Putamen (tissue), 1 donor: ENCODE results near the gene CDH4.

Experiments
- DNase-seq: peaks from one replicate; pipeline ENCODE4 v3.0.0-alpha.2; 2016; ENCODE audit warnings: low spot score

CDH4 gene

DNA sequence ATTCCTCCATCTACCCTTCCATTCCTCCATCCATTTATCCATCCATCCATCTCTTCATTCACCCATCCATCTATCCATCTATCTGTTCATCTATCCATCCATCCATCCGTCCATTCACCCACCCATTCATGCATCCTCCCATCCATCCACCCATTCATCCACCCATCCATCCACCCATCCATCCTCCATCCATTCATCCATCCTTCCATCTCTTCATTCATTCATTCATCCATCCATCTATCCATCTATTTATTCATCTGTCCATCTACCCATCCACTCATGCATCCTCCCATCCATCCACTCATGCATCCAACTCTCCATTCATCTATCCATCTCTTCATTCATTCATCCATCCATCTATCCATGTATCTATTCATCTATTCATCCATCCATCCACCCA, 380.9 kb downstream of the CDH4 start:
- DNase-seq: no peak

DNA sequence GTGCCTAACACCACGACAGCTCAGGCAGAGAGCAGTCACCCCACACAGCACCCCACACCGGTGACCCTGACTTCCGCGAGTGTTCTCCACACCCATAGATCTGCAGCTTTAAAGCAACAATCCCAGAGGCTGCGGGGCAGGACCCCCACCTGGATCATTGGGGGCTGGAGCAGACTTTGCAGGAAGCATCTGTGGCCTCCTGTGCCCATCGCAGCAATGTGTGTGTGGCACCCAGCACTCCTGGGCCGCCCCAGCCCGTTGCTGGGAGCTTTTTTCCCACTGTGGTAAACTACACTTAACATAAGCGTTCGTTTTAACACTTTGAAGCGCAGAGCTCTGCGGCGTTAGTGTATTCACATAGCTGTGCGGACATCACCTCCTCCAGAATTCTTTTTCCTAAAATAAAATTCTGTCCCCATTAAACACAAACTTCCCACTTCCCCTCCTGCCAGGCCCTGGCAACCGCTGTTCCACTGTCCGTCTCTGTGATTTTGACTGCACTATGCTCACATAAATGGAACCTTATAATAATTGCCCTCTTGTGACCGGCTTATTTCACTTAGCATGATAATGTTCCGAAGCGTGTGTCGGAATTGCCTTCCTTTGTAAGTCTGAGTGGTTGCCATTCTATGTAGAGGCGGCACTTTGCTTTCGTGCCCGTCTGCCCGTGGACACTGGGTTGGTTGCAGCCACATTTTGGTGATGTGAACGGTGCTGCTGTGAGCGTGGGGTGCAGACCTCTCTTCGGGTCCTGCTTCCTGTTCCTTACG, 382.5 kb downstream of the CDH4 start:
- DNase-seq: no peak

DNA sequence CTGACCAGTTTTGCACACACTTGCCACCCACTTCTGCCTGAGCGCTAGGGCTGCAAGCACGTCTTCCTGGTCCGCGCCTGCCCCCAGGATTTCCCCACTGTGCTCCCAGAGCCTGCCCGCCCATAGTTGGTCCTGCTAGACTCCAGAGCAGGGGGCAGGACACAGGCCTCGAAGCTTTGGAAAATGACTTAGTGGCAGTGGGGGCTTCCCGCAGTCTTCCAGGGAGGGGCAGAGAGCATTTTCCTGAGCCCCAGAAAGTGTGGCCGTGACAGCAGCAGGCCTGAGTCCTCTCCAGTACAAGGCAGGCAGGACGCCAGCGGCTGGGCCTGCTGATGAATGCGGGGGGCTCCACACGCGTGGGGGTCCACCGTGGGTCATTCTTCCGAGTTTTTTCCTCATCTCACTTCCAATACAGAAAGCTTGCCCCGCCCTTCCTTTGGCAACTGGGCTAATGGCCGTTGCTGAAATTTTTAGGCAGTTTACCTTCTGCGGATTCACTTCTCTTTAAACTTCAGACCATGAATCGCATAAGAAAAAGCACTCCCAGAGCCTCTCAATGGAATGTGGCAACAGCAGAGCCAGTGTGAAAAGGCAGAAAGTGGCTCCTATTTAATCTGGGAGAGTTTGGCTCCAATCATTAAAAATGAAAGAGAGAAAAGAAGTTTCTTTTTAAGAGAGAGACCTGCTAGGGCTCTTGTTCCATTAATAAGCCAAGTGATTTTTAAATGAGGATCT, 383.8 kb downstream of the CDH4 start:
- DNase-seq: no peak

DNA sequence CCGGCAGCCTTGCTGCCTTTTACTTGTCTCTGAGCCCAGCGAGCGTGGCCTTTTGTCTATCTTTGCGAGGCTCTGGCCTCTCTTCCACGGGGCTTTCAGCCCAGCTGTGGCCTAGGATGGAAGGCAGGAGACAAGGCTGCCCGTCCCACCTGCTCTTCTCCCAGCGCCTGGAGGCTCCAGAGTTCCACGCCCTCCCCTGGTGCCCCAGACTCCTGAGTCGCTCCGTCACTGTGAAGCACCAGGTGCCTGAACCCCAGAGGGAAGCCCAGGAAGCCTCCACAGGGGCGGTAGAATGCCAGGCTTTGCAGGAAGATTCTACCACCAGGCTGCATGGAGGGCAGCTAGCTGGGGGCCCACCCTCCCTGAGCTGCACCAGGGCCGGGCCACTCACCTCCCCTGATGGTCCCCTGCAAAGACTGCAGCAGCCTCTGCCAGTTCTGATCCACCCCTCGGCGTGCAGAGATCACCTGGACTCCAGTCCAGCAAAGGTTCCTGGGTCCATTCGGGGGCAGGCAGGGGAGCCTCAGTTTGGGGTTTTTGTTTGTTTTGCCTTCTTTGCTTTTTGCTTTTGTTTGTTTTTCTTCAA, 384.6 kb downstream of the CDH4 start:
- DNase-seq: no peak

DNA sequence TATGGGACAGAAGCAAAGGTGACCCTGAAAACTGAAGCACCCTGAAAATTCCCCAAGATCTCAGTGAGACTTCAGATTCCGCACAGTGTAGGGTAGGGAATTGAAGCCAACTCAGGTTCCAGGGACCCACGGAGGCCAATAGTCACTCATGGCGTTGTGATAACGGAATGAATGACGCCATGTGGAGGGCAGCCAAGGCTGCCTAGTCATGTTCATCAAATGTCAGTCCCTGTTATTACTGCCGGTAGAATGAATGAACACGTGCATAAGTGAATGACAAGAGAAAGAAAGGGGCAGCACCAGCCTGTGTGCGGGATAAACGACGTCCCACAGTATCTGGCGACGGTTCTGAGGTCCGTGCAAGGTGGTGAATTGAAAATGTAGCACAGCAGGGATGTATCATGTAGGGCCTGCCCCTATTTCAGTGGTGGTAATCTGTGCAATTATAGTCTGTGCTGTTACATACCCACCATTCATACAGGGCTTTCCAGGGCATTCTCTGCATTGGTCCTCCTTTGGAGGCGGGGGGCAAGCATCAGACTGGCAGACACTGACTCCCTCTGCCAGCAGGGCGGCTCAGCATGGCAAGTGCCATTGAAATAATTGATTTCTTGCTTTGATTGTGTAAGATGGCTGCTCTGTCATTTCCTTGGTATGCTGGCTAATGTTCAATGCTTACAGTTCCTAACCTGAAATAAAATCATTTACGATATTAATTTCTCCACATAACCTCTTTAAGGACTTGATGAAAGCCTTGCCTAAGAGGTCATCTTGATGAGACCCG, 386.9 kb downstream of the CDH4 start:
- DNase-seq: no peak

DNA sequence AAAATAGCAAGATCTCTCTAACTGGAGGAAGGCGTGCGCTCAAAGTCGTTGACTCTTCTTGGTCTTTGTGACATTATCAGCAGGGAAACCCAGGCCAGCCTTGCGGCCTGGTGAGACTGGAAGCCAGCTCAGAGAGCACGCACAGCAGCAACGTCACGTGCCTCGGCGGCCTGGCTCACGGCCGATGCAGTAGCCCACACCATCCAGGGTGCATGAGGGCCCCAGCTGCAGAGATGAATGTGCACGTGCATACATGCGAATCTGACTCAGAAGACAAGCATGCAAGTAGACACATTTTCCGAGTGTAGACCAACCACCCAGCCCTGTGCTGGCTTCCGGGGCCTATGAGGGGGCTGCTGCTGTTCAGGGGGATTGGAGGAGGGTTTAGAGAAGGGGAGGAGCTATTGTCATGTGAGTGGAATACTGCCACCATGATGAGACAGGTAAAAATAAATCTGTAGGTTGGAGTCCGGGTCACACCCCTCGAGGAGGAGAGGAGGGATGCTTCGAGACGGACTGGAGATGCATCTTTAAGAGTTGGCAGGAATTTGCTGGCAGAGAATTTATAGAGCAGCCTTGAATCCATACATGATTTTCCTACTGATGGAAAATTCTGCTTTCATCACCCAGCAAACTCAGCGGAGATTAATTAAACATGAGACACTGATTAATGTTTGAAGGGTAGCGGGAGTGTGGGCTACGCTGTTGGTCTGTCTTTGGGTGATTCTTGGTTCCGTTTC, 388.2 kb downstream of the CDH4 start:
- DNase-seq: peak; percentile 9

DNA sequence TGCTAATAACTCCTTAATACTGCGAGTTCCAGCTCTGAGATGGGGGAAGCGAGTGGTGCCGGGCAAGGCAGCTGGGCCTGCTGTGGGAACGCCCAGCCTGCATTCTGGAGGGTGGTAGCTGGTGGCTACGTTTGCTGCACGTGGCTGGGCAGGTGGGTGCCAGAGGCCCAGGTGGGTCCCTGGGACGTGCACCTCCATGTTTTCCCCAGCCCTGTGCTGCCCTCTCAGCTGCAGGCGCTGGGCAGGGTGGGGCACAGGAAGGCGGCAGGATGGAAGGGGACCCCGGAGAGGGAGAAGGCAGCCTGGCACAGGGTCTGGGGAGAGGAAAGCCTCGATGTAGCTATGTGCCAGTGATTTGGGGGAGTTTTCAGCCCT, 388.8 kb downstream of the CDH4 start:
- no peak for DNase-seq

DNA sequence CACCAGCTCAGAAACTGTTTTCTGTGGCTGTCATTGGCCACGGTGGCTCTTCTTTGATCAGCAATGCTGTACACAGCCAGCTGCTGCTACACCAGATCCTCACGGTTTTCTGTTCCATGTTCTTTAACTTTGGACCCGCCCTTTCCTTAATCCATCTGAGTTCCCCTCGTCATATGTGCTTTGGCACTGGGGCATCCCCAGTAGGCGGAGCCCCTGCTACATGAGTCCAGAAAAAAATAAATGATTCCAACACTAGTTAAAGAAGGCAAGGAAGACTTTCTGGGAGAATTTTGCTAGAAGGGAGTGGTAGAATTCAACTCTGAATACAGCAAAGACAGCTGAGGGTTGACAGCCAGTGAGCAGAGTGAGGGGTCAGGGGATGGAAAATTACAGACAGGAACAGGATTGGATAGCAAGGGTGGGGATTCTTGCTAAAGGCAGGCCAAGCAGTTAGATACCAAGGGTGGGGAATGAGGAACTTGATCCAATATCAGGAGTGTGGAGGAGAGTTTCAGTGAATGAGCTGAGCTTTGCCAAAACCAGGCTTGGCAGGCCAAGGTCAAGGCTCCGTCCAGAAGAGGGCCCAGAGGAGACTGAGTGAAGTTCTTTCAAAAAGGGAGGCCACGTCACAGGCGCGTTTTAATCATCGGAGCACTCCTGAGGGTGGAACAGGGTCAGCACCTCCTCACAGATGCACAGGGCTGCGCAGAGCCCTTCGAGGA, 391.8 kb downstream of the CDH4 start:
- DNase-seq: no peak

DNA sequence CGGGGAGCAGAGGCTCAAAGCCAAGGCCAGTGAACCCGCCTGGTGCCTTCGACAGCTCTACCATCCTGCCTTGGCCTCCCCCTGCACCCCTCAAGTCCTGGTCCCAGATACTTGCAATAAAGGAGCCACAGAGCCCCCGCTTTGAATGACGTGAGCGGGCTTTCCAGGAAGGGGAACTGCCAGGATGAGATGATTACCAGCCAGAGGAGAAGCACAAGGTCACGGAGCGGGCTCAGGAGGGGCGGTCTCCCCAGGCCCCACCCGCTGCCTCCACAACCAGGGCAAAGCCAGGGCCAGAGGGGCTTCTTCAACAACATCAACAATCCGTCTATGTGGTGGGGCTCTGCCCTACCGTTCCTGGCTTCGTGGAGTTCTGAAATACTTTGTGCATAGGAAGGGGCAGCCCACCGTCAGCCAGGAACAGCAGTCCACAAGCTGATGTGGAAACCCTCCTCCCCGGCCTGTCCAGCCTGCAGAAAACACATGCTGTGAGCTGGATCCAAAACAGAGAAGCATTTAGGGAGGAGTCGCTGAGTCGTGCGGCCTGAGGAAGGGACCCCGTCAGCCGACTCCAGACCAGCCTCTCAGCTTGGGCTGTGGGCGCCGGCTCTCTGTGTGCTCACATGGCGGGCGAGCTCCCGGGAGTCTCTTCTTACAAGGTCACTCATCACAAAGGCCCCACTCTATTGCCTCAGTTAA, 392.5 kb downstream of the CDH4 start:
- no peak for DNase-seq

DNA sequence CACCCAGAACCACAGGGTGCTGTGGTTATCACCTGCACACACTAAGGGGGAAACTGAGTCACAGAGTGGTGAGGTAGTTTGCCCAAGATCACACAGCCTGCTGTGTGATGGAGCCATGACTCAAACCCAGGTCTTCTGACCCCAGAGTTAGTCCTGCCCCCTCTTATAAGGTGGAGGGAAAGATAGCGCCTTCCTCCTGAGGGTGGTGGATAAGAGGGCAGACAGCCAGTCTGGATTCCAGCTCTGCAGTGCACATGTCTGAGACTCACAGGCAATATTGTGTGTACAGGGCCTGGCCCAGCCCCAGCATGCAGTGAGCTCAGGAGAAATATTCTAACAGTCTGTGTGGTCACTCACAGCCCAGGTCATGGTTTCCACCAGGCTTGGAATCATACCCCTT, 393.7 kb downstream of the CDH4 start:
- no peak for DNase-seq

DNA sequence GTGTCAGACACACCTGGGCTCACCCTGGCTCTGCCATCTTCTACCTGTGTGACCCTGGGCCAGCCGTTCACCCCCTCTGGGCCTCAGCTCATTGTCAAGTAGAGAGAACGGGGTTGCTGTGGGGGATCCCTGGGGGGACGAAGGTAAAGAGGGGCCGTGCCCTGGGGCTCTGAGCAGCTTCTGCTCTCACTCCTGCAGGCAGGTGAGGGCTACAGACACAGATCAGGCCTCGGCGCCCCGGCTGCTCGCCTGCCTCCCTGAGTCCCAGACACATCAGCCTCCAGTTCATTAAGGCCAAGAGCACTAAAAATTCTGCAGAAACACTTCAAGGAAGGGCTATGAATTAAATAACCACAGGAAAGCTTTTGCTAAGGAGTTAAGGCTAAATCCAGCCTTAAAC, 394.4 kb downstream of the CDH4 start:
- DNase-seq: no peak

DNA sequence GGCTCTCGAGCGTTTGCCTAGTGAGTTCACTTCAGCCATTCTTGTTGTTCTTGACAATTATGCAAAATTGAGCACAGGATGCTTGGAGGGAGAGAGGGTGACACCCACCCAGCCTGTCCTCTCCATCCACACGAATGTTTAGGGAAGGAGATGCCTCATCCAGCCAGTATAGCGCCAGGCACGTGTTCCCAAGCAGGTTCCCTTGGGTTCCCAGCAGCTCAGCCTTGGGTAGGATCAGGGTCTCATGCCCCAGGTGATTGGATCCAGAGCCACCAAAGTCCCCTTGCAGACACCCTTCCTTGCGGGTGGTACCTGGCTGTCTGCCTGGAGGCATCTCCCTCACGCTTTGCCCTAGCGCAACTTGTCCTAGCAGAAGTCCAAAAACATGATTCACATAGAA, 394.9 kb downstream of the CDH4 start:
- no peak for DNase-seq

DNA sequence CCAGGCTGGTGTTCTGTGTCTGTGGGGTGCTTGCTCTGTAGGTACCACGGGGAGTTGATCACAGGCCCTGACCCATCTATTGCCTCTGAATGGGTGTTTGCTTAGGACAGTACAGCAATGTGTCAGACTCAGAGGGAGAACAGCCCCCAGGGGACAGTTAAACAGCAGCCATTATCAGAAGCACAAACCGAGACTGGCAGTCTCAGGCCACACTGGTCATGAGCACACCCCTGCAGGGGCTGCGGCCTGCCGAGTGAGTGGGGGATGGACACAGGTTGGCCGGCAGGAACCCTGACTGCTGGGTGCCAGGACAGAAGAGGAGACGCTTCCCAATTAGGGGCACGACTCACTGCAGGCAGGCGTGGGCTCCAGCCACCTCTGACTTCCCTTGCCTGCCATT, 395.6 kb downstream of the CDH4 start:
- no peak for DNase-seq

DNA sequence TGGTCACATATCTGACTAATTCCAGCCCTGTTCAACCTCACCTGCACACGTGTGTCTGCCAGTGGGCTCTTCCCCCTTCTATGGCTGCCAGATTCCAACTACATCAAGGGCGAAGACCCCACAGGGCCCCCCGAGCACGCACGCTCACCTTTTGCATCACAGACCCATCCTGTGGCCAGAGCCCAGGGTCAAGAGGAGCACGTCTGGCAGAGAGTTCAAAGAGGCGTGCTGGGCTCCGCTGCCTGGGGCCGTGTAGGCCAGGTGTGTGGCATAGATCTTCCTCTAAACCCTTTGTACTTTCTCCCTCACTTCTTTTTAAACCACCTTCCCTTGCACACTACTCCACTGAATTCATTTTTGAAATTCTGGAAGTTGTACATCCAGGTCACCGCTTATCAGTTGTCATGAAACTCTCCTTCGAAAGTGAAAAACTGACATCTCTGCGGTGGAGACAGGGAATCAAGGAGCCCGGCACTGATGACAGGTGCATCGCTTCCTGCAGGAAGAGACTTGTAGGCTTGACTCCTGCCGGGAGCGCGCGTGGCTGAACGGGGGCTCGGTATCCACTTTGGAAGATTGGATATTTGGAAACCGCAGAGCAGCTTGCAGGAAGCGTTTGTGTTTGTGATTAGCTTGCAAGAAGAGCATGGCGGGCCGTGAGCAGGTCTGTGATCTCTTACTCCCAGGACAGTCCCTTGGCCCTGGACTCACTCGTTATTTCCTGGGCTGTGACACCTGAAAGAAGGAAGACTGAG, 397.2 kb downstream of the CDH4 start:
- no peak for DNase-seq

DNA sequence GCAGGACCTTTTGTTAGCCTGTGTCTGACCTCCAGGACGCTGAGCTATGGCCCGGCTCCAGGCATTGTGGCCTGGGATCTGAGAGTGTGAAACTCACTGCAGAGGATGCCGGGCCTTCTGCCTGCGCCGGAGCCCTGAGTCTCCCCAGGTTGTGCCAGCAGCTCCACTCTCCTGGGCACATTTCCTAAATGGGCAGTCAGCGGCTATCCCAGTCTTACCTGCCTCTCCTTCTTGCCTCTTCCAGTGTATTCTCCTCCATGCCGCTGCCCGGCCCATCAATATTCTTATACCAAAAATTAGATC, 397.8 kb downstream of the CDH4 start:
- DNase-seq: no peak

DNA sequence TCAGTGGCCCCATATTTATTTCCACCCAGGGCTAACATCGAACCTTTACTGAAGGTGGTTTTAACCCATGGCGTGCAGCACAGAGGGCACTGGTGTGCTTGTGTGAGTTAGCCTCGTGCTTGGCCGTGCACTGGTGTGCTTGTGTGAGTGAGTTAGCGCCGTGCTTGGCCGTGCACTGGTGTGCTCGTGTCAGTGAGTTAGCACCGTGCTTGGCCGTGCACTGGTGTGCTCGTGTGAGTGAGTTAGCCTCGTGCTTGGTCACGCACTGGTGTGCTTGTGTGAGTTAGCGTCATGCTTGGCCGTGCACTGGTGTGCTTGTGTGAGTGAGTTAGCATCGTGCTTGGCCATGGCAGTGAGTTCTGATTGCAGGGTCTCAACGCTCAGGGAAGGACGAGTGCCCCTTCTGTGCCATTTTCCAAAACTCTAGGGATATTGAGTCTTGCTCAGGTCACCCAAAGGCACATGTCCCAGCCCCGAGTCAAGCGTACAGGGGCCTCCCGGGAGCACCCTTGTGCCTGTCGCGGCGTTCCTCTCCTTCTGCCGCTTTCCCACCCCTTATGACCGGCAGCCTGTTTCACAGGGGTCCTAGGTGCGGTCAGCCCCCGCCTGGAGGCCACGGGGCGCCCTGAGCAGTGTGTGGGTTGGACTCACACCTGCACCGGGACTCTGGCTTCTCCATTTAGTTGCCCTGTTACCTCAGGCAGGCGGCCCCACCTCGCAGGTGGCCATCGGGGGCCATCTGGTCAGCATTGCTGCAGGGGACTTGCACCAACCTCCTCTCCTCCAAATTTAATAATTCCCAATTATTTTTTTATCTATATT, 399.1 kb downstream of the CDH4 start:
- DNase-seq: no peak

DNA sequence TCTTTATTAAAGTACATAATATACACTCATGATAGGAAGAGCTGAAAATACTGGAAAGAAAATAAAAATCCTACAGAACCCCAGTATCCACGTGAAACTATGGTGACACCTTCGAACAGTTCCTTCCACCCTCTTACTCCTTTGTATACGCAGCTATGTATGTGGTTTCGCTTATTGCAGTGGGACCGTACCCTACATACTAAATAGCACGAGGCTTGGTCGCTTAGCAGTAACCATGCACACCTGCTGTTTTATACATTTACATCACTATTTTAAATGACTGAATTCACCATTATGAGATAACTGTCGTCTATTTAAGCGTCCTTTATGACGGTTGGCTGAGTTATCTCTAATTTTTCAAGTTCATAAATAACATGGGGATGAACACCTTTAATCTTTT, 400.1 kb downstream of the CDH4 start:
- DNase-seq: no peak

DNA sequence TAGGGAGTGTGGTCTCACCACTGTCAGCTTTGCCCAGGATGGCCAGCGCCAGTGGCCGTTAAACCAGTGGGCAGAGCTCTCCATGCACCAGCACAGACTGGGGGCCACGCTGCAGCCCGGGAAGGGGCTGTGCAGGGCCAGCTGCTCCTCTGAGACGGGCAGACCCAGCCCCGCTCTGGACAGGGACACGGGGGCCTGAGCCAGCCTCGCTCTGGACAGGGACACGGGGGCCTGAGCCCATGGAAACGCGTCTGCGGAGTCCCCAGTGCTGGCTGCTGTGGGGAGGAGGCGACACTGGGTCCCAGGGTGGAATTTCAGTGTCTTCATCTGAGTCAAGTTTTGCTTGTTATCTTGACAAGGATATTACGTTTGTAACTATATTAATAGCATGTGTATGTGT, 402.7 kb downstream of the CDH4 start:
- DNase-seq: no peak

DNA sequence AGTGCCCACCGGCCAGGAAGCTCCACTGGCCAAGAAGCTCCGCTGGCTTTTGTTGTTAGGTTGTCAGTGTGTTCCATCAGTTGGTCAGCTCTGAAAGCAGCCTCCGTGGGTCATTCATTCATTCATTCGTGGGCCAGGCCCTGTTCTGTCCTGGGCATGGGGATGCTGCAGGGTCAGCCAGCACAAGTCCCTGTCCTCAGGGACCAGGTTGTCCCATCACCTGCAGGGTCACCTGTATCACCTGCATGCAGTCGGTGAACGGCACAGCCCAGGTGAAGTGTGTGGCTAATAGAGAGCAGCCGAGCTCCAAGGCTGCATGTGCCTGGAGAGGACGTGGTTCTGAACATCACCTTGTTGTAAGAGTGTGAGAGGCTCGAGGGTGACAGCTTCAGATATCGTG, 403.5 kb downstream of the CDH4 start:
- DNase-seq: no peak
